ENCODE results near the gene DNAJA1.
A peak's percentile ranks its signal among the peaks of the same experiment; 100 is the strongest.

Gene DNAJA1

DNA sequence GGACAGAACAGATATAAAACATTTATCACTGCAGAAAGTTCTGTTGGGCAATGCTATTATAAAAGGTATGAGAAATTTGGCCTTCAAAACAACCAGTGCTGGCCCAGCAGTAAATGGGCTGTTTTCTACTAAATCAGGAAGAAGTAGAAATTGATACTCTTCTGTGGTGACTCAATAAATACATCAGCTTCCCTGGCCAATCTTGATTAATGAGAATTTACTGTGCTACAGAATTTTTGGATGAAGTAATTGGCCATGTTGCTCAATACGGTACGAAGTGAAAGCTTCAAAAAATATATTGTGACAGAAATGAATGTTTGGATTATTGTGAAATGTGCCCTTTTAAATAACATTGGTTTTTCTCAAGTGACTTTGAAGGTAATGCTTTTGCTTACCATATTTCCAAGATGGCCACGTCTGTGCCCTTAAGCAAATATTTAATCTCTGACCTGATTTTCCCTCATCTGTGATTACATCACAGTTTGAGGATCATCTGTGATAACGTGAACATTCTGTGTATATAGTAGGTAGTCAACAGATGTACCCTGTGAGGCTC lies 4.2 kb downstream of the DNAJA1 start:
- no peak for DNase-seq

- DNase-seq = no peak
Observed at GRCh38 chr9:33030285-33030684, 5.2 kb downstream of the DNAJA1 start.

GRCh38 chr9:33032292-33032691 lies 7.2 kb downstream of the DNAJA1 start:
- DNase-seq = no peak

DNA sequence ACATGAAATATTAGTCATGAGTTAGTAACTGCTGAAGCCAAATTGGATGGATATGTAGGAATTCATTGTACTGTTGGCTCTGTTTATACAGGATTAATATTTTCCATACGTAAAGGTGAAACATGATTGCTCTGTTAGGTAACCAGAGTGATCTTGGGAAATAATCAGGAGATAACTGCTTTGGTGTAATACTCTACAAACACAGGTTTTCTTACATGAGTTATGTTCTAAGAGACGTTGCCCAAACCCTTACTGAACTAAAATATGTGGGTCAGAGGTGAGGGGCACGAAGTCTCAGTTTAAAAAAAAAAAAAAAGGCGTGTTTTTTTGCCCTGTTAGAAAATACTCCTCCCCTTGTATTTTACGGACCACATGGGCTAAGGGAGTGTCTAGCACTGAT lies 7.8 kb downstream of the DNAJA1 start:
- DNase-seq = no peak

DNA sequence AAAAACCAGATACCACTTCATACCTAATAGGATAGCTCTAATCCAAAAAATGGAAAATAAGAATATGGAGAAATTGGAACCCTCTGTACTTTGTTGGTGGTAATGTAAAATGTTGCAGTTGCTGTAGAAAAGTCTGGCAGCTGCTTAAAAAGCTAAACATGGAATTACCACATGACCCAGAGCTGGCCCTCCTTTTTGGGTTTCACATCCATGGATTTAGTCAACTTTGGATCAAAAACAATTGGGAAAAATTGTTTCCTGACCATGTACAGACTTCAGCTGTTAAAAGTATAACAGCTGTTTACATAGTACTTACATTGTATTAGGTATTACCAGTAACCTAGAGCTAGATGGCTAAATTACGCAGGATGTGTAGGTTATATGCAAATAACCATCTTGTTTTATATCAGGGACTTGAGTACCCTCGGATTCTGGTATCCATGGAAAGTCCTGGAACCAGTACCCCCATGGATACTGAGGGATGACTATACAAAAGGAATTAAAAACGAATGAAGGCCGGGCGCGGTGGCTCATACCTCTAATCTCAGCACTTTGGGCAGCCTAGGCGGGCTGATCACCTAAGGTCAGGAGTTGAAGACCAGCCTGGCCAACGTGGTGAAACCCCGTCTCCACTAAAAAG lies 15.8 kb downstream of the DNAJA1 start:
- DNase-seq = no peak

DNA sequence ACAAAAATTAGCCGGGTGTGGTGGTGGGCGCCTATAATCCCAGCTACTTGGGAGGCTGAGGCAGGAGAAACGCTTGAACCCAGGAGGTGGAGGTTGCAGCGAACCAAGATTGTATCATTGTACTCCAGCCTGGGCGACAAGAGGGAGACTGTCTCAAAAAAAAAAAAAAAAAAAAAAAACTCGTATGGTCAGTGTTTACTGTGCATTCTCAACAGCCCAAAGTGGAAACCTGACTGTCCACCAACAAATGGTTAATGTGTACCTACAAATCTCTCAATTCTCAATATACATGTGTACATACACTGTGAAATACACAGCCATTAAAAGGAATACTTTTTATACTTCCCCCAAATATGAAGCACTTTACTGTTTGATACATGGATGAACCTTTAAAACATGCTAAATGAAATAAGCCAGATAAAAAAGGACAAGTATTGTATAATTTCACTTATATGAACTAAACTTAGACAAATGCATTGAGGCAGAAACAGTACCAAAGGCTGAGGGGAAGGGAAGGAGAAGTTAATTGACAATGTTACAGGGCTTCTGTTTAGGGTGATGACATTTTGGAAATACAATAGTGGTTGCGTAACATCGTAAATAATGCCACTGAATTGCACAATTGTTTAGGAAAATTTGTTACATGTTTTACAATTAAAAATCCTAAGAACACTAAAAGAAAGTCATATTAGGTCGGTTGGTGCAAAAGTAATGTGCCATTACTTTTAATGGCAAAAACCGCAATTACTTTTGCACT lies 16.5 kb downstream of the DNAJA1 start:
- no peak for DNase-seq

GRCh38 chr9:33042473-33042872 lies 17.4 kb downstream of the DNAJA1 start:
- no peak for DNase-seq

DNA sequence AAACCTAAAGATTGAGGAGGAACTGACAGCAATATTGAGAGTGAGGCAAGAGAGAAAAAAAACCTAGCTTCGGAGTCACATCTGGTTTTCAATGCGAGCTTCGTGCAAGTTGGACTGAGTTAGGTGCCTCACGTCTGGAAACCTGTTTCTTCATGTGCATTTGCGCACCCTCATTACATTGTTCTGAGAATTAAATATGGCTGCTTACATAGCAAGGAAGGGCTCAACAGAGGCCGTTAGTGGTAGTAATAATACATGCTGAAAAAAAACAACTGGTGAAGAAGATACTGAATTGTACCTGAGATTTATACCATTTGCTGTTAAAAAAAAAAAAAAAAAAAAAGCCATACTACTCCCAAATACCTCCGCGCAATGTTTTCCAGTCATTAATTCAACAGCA lies 18.6 kb downstream of the DNAJA1 start:
- no peak for DNase-seq

GRCh38 chr9:33044162-33044673 lies 19.1 kb downstream of the DNAJA1 start:
- DNase-seq = no peak

- no peak for DNase-seq
Observed at GRCh38 chr9:33044677-33045282, 19.7 kb downstream of the DNAJA1 start.

GRCh38 chr9:33046061-33046460 lies 21.0 kb downstream of the DNAJA1 start:
- no peak for DNase-seq

DNA sequence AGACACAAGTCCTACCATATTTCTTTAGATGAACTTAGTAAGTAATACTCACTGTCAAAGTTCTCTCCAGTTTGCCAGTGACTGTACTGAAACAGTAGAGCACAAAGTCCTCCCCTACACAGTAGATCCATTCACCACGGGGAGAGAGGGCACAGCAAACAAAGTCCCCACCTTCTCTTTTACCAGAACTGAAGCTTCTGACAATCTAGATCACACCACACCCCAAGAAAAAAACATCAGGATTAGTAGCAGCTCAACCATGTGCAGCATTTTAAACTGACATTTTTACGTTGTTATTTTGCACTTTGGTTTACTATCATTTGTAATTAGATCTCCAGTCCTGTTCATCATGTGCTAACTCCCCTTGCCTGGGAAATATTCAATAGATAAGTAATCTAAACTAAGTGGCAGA lies 23.0 kb downstream of the DNAJA1 start:
- DNase-seq = no peak

- no peak for DNase-seq
Observed at GRCh38 chr9:33049680-33050361, 24.7 kb downstream of the DNAJA1 start.

DNA sequence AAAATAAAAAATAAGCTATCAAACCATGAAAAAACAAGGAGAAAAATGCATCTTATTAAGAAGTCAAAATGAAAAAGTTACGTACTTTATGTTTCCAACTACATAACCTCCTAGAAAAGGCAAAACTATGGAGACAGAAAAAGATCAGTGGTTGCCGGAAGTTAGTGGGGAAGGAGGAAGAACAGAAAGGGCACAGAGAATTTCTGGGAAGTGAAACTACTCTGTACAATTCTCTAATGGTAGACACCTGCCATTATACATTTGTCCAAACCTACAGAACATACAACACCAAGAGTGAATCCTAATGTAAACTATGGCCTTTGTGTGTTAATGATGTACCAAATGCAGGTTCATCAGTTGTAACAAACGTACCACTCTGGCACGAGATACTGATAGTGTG lies 26.1 kb downstream of the DNAJA1 start:
- DNase-seq = no peak

DNA sequence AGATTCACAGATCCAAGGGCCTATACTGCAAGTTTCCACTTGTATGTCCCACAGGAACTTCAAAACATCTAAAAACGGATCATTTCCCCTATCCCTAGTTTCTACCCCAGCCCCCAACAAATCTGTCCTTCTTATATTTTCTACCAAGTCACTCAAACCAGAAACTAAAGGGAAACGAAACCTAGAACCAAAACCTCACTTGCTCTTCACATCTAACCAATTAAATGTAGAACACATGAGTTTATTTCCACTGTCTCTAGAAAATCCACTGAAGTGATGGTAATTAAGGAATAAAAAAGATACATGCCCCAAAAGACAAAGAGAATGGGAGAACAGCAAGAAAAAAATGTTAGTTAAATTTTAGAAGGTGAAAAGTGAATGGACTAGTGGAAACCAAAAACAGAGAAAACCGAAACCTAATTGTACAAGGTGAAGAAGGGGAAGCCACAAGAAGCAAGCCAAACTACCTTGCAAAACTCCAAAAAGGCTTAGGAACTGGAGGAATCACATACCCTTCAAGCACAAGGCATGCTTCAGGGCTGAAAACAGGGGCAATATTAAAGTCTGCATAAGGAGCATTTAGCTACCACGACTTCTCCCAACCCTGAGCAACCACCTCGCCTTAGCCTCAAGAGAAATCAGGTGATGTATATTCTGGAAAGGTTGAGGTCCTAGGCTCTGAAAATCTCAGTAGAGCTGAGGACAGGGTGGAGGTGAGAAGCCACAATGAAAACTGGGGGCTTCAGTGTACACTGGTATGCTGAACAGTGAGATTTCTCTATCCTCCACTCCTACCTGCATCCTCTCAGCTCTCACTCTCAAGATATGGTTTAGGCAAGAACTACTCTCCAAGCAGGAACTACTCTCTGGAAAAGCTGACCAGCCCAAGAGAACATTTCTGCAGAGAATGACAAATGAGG lies 40.3 kb downstream of the DNAJA1 start:
- no peak for DNase-seq

GRCh38 chr9:33068991-33069390 lies 43.9 kb downstream of the DNAJA1 start:
- DNase-seq = no peak

DNA sequence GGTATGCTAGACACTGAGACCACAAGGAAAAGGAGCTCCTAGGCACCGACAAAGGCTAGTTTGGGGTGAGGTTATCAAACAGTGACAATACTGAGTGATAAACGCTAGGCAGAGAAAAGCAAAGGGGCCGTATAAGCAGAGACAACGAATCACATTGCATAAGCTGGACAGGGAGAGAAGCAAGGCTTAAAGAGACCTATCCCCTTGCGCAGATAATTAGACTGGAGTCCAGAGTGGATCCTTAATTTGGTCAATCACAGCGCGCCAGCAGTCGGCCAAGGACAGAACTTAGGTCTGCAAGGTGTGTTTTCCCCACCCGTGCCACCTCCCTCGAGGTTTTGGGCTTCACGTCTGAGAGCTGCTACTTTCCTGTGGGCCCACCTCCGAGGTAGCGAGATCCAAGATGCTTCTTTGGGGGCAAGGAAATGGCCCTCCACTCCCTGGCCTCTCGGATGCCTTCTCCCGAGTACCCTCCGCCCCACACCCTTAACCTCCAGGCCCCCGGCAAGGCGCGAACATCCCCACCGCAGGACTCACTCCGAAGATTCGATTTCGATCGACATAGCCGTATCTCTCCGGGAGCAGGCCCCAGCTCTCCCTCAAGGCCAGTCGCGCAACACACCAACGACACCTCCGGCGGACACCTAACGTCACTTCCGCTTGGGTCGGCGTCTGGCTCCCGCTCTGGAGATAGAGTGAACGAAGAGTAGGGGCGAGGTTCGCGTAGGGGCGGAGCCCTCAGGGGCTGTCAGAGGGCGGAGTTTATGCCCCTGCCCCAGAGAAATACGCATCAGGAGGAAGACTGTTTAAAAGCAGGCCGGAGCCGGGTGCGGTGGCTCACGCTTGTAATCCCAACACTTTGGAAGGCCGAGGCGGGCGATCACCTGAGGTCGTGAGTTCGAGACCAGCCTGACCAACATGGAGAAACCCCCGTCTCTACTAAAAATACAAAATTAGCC lies 51.3 kb downstream of the DNAJA1 start, which contains the start of gene SMU1:
Gene SMU1, minus strand, starts transcription at position 629 of the 959 bp plus-strand sequence. Its CDS starts 66 bp downstream, at position 563.
- DNase-seq = peak; percentile 95

- DNase-seq = no peak
Observed at GRCh38 chr9:33080534-33080933, 55.5 kb downstream of the DNAJA1 start.

DNA sequence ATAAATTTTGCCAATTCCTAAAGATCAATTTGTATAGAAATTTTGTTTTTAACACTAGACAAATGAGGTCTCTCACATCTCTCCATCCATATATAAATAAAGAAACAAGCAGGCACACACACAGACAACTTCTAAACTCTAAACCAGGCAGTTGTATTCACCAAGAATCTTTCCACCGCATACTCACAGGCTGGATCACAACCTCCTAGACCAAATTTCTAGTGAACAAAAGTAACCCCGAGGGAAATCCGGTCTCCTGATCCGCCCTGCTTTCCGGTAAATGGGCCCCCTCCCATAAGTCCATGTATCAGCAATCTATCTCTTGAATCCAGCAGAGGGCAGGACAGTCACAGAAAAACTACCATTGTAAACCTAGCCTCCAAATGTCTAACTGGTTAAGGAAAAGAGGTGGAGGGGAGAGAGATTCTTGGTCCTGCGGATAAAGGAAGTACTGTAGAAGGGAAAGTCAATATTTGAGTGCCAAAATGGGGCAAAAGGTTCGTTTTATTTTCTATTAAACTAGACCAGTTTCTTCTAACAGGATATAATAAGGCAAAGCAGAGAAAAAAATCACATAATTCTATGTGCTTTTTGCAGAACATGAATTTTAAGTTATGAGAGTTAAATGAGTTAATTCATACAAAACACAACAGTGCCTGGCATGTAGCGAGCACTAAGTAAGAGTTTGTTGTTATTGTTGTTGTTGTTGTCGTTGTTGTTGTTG lies 56.2 kb downstream of the DNAJA1 start:
- DNase-seq = peak; percentile 85

- no peak for DNase-seq
Observed at GRCh38 chr9:33082128-33082527, 57.1 kb downstream of the DNAJA1 start.
